GM12874 (cell line): Measurements from ENCODE around the gene SKI.

ENCODE experiments used
- TF ChIP-seq, protein P1 (sequence below): IDR thresholded peaks from 2 replicates; pipeline ENCODE4 v1.5.1; 2011; ENCODE audit warnings: low read depth, mild to moderate bottlenecking, control low read depth, low read length, moderate library complexity; ENCODE audit not compliant: insufficient read depth

Gene SKI

DNA sequence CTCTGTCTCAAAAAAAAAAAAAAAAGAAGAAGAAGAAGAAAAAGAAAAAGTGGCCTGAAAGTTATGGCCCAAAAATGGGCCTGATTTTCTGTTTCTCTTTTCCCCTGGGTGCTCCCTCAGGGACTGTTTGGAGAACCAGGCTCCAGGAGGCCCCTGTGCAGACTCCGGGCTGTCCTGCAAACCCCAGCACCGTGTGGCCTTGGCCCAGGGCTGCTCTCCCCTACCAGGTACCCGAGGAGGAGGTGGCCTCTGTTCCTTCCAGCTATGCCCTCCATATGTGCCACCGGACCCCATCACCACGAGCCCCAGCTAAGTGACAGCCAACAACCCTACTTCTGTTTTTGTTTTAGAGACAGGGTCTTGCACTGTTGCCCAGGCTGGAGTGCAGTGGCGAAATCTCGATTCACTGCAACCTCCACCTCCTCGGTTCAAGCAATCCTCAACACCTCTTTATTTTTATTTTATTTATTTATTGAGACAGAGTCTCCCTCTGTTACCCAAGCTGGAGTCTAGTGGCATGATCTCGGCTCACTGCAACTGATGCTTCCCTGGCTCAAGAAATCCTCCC is 26.0 kb upstream of the SKI start:
- TF ChIP-seq, protein P1, sequence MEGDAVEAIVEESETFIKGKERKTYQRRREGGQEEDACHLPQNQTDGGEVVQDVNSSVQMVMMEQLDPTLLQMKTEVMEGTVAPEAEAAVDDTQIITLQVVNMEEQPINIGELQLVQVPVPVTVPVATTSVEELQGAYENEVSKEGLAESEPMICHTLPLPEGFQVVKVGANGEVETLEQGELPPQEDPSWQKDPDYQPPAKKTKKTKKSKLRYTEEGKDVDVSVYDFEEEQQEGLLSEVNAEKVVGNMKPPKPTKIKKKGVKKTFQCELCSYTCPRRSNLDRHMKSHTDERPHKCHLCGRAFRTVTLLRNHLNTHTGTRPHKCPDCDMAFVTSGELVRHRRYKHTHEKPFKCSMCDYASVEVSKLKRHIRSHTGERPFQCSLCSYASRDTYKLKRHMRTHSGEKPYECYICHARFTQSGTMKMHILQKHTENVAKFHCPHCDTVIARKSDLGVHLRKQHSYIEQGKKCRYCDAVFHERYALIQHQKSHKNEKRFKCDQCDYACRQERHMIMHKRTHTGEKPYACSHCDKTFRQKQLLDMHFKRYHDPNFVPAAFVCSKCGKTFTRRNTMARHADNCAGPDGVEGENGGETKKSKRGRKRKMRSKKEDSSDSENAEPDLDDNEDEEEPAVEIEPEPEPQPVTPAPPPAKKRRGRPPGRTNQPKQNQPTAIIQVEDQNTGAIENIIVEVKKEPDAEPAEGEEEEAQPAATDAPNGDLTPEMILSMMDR = no peak

DNA sequence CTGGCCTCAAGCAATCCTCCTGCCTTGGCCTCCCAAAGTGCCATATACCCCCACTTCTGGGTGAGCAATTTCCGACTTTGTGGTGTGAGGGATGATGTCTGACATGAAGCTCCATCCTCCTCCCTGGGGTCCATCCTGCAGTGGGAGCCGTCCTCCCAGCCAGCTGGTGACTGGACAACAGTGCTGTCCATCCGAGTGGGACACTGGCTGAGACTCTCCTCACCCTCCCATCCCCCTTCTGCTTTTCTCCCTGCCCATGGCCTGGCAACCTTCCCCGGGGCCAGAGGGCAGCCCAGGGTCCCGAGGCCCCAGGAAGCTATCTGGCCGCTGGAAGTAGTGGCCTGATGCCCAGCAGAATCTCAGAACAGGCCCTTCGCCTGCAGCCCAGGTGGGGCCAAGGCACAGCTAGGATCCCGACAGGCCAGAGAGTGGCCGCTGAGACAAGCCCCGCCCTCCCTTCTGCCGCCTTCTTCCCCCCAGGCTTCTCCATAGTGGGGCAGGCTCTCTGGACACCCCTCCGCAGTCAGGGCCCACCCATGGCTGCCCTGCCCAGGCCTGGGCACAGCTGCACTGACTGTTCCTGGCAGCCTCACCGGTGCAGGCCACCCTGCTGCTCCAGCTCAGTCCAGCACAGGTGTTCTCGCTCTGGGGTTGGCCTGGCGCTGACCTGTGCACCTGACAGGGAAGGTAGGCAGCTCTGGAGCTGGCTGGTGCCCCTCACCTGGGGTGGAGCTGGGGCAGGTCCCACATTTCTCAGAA is 25.1 kb upstream of the SKI start:
- TF ChIP-seq, protein P1 = no peak

GRCh38 chr1:2203671-2204414 is 24.3 kb upstream of the SKI start:
- TF ChIP-seq, protein P1 = no peak

DNA sequence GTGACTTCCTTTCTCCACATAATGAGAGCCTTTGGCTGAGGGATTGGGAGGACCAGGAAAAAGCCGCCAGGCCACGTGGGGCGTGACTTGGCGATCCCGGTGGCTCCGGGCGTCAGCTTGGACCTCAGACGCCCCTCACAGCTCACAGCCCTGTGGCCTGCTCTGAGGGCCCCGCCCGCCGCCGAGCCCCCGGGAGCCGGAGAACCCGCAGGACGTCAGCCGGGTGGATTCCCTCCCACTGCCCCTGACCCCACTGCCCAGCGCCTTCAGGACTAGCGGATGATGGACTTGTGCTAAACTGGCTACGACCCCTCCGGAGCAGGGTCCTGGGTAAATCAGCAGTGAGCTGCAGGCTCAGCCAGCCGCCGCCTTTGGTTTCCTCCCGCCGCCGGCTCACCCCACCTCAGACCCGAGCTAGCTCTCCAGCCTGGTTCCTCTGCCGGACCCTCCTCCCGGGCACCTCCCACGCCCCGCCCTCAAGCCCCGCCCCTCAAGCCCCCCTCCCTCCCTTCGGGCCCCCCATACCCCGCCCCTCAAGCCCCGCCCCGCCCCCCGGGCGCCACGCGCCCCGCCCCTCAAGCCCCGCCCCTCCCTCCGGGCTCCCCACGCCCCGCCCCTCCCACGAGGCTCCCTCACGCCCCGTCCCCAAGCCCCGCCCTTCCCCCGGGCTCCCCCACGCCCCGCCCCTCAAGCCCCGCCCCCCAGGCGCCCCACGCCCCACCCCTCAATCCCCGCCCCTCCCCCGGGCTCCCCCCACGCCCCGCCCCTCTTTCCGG is 23.5 kb upstream of the SKI start:
- TF ChIP-seq, protein P1 = no peak

DNA sequence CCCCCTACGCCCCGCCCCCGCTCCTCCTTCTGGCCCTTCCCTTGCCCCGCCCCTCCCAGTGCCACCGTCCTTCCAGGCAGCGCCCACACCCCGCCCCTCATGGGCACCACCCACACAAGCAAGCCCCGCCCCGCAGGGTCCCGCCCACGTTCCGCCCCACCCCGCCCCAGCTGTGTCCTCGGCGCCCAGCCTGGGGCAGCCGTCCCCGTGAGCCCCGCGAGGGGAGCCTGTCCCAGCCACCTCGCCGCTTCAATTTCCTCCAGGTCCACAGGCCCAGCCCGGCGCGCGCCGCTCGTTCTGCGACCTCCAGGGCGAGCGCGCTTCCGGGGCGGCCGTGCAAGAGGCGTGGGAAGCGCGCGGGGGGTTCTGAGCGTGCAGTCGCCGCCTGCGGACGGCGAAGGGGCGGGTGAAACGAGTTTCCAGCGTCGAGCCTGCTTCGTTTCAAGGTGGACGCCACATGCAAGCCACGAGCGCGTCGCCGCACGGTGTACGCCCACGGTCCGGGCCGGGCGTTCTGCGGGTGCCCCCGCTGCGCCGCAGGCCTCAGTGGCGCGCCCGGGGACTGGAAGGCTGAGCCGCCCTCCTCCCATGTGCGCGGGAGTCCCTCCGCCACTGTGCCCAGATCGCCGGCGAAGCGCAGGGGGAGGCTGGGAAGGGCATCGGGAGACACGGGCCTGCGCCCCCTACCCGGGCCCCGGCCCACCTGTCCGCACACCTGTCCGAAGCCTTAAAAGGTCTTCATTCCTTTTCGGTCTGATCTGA is 22.7 kb upstream of the SKI start:
- TF ChIP-seq, protein P1 = no peak

DNA sequence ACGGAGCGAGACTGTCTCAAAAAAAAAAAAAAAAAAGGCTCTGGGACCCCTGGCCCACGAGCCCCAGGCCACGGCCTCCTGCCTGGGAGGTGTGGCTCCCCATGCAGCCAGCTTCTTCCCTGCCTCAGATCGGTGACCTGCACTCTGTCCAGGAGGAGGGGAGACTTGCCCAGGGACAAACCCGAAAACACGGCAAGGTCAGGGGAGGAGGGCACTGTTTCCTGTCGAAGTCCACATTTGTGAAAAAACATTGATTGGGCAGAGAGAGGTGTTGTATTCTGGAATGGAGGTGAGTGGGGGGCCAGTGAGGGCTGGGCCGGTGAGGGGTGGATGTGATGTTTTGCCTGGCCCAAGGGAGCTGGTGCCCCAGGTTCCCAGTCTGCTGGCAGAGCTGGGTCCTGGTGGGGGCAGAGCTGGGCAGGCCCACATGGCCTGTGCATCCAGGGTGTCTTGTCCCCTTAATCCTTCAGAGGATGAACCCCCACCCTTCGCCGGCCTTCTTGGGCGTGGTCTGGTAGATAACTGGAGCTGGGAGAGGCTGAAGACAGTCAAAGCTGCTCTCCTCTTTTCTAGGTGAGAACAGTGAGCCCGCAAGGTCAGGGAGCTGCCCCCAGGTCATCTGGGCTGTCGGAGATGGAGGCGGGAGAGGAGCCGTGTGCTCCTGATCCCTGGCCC is 21.2 kb upstream of the SKI start:
- TF ChIP-seq, protein P1 = no peak
